ENCODE data around the gene RAPGEF1.

DNA sequence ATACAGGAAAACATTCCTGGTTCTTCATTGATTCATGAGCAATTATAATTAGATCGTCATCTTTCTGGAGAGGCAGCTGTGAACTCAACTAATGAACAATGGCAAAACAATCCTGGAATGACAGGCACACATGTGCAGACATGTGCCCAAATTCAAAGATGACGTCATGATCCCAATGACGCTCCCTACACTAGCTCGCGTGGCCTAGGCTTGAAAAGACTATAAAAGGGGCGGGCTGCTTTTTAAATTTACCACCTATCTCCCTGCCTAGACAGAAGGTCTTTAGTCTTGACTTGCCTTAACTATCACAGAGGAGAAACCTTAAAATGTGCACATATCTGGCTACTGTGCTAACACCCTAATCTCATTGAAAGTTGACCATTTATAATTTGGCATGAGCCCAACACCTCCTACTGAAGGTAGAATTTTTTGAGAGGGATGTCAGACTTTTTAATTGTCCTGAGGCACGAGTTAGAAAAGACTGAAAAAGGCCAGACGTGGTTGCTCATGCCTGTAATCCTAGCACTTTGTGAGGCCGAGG is 106.3 kb downstream of the RAPGEF1 start:
- TF ChIP-seq PCBP2 (IDR thresholded peaks at IDR 0.05; ENCODE audit: low read depth, low read length, poor library complexity, severe bottlenecking) (no peak), HIVEP1 (CRISPR knock-in tag; IDR thresholded peaks at IDR 0.05) (no peak)
- TF ChIP-seq, protein P1, sequence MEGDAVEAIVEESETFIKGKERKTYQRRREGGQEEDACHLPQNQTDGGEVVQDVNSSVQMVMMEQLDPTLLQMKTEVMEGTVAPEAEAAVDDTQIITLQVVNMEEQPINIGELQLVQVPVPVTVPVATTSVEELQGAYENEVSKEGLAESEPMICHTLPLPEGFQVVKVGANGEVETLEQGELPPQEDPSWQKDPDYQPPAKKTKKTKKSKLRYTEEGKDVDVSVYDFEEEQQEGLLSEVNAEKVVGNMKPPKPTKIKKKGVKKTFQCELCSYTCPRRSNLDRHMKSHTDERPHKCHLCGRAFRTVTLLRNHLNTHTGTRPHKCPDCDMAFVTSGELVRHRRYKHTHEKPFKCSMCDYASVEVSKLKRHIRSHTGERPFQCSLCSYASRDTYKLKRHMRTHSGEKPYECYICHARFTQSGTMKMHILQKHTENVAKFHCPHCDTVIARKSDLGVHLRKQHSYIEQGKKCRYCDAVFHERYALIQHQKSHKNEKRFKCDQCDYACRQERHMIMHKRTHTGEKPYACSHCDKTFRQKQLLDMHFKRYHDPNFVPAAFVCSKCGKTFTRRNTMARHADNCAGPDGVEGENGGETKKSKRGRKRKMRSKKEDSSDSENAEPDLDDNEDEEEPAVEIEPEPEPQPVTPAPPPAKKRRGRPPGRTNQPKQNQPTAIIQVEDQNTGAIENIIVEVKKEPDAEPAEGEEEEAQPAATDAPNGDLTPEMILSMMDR (IDR thresholded peaks at IDR 0.05 in 2 of 3, conservative IDR thresholded peaks at IDR 0.05 in 1 of 3; ENCODE audit: insufficient read depth in 2 of 3, low read depth in 1 of 3, low read length in 3 of 3) = no peak
